HAP-1 (cell line): ENCODE measurements around the gene KRT20.

Experiments
- DNase-seq, 2 experiments: peaks; one replicate each; pipeline ENCODE4 v3.0.0-alpha.2; 2016 to 2020; ENCODE audit warnings: low spot score in 2 of 2
- H3K27me3 ChIP-seq: fragments of 250-450 bp; sonication (Bioruptor Pico); 2 replicates; pipeline ENCODE4 v1.5.1; 2020; ENCODE audit warnings: low read depth, mild to moderate bottlenecking, moderate library complexity
- H3K36me3 ChIP-seq: fragments of 250-450 bp; sonication (Bioruptor Pico); replicated peaks from 2 replicates; pipeline ENCODE4 v1.5.1; 2020; ENCODE audit warnings: mild to moderate bottlenecking
- H3K4me1 ChIP-seq: fragments of 250-450 bp; sonication (Bioruptor Pico); 2 replicates; pipeline ENCODE4 v1.5.1; 2020; ENCODE audit warnings: mild to moderate bottlenecking
- H3K4me3 ChIP-seq: fragments of 250-450 bp; sonication (Bioruptor Pico); 2 replicates; pipeline ENCODE4 v1.5.1; 2020; ENCODE audit warnings: mild to moderate bottlenecking, moderate library complexity
- H3K9me3 ChIP-seq: fragments of 250-450 bp; sonication (Bioruptor Pico); 2 replicates; pipeline ENCODE4 v1.5.1; 2020; ENCODE audit warnings: mild to moderate bottlenecking, moderate library complexity
- in situ Hi-C: fragments of 300-500 bp; cut with MboI; formaldehyde crosslinking; loops from 3 replicates; pipeline ENCODE4 v1.14.3; 2020; ENCODE audit warnings: low sequenced_read_pairs, inconsistent platforms, mixed read lengths

The KRT20 gene

GRCh38 chr17:40854175-40854814 is 30.7 kb downstream of the KRT20 start:
- no peaks in the 10 kb centered on the region for H3K36me3 ChIP-seq
- peaks cover 17% of the 10 kb centered on the region for H3K4me1 ChIP-seq
- H3K27me3 ChIP-seq: no peaks in the 10 kb centered on the region
- in situ Hi-C loops: no loop called here
- no peaks in the 10 kb centered on the region for H3K9me3 ChIP-seq
- DNase-seq: no peak
- H3K4me3 ChIP-seq: no peak overlapping the region

- H3K36me3 ChIP-seq: no peaks in the 10 kb centered on the region
- DNase-seq: no peak
- H3K9me3 ChIP-seq: no peaks in the 10 kb centered on the region
- H3K4me3 ChIP-seq: no peak overlapping the region
- H3K27me3 ChIP-seq: no peaks in the 10 kb centered on the region
- in situ Hi-C loops: no loop called here
- peaks cover 17% of the 10 kb centered on the region for H3K4me1 ChIP-seq
Observed at GRCh38 chr17:40852364-40852763, 32.7 kb downstream of the KRT20 start.

GRCh38 chr17:40850293-40850972 is 34.6 kb downstream of the KRT20 start:
- H3K4me1 ChIP-seq: peaks cover 14% of the 10 kb centered on the region
- no peaks in the 10 kb centered on the region for H3K9me3 ChIP-seq
- DNase-seq: no peak
- in situ Hi-C loops: no loop called here
- H3K27me3 ChIP-seq: peaks cover 2% of the 10 kb centered on the region
- H3K4me3 ChIP-seq: no peak overlapping the region
- H3K36me3 ChIP-seq: no peaks in the 10 kb centered on the region

- no peaks in the 10 kb centered on the region for H3K9me3 ChIP-seq
- H3K36me3 ChIP-seq: no peaks in the 10 kb centered on the region
- peaks cover 6% of the 10 kb centered on the region for H3K27me3 ChIP-seq
- in situ Hi-C loops: no loop called here
- H3K4me3 ChIP-seq: no peak overlapping the region
- no peak for DNase-seq
- H3K4me1 ChIP-seq: peaks cover 14% of the 10 kb centered on the region
Observed at GRCh38 chr17:40849723-40850122, 35.3 kb downstream of the KRT20 start.

GRCh38 chr17:40848583-40849235 is 36.3 kb downstream of the KRT20 start:
- Histone ChIP-seq H3K36me3 (no peaks in the 10 kb centered on the region), H3K9me3 (no peaks in the 10 kb centered on the region), H3K4me3 (no peak overlapping the region), H3K4me1 (peaks cover 9% of the 10 kb centered on the region), H3K27me3 (peaks cover 6% of the 10 kb centered on the region)
- in situ Hi-C loops: no loop called here
- DNase-seq: no peak

- in situ Hi-C loops: no loop called here
- Histone ChIP-seq H3K9me3 (no peaks in the 10 kb centered on the region), H3K4me3 (no peak overlapping the region), H3K27me3 (peaks cover 9% of the 10 kb centered on the region), H3K36me3 (no peaks in the 10 kb centered on the region), H3K4me1 (no peaks in the 10 kb centered on the region)
- DNase-seq: no peak
Observed at GRCh38 chr17:40846515-40847144, 38.4 kb downstream of the KRT20 start.

GRCh38 chr17:40844671-40845107 is 40.4 kb downstream of the KRT20 start:
- in situ Hi-C loops: no loop called here
- peaks cover 9% of the 10 kb centered on the region for H3K27me3 ChIP-seq

GRCh38 chr17:40843242-40843641 is 41.8 kb downstream of the KRT20 start:
- H3K36me3 ChIP-seq: no peaks in the 10 kb centered on the region
- H3K9me3 ChIP-seq: no peaks in the 10 kb centered on the region
- no peaks in the 10 kb centered on the region for H3K4me1 ChIP-seq
- peaks cover 9% of the 10 kb centered on the region for H3K27me3 ChIP-seq
- DNase-seq: no peak
- in situ Hi-C loops: no loop called here
- no peak overlapping the region for H3K4me3 ChIP-seq

More at GRCh38 chr17:40844671-40845107, 40.4 kb downstream of the KRT20 start:
- Histone ChIP-seq H3K4me3 (no peak overlapping the region), H3K36me3 (no peaks in the 10 kb centered on the region), H3K4me1 (no peaks in the 10 kb centered on the region), H3K9me3 (no peaks in the 10 kb centered on the region)
- DNase-seq: no peak

GRCh38 chr17:40841246-40841645 is 43.8 kb downstream of the KRT20 start:
- no peaks in the 10 kb centered on the region for H3K4me1 ChIP-seq
- H3K27me3 ChIP-seq: peaks cover 9% of the 10 kb centered on the region
- H3K4me3 ChIP-seq: no peak overlapping the region
- in situ Hi-C loops: no loop called here
- no peak for DNase-seq
- no peaks in the 10 kb centered on the region for H3K36me3 ChIP-seq
- H3K9me3 ChIP-seq: no peaks in the 10 kb centered on the region

- Histone ChIP-seq H3K9me3 (no peaks in the 10 kb centered on the region), H3K27me3 (0 out of 2 replicates have a peak, but pooled peaks cover 3% of the 10 kb centered on the region), H3K4me3 (no peak overlapping the region), H3K36me3 (no peaks in the 10 kb centered on the region), H3K4me1 (no peaks in the 10 kb centered on the region)
- DNase-seq: no peak
- in situ Hi-C loops: no loop called here
Observed at GRCh38 chr17:40839194-40839593, 45.8 kb downstream of the KRT20 start.

GRCh38 chr17:40836020-40836419 is 49.0 kb downstream of the KRT20 start:
- Histone ChIP-seq H3K36me3 (no peaks in the 10 kb centered on the region), H3K4me3 (no peak overlapping the region), H3K27me3 (no peaks in the 10 kb centered on the region), H3K9me3 (no peaks in the 10 kb centered on the region), H3K4me1 (peaks cover 10% of the 10 kb centered on the region)
- in situ Hi-C loops: no loop called here
- DNase-seq: no peak

- no peak for DNase-seq
- no peaks in the 10 kb centered on the region for H3K27me3 ChIP-seq
- H3K9me3 ChIP-seq: no peaks in the 10 kb centered on the region
- H3K36me3 ChIP-seq: no peaks in the 10 kb centered on the region
- no peak overlapping the region for H3K4me3 ChIP-seq
- in situ Hi-C loops: no loop called here
- peaks cover 10% of the 10 kb centered on the region for H3K4me1 ChIP-seq
Observed at GRCh38 chr17:40833882-40834281, 51.2 kb downstream of the KRT20 start.

- H3K4me3 ChIP-seq: no peak overlapping the region
- H3K27me3 ChIP-seq: no peaks in the 10 kb centered on the region
- H3K9me3 ChIP-seq: no peaks in the 10 kb centered on the region
- H3K4me1 ChIP-seq: peaks cover 17% of the 10 kb centered on the region
- in situ Hi-C loops: no loop called here
- peak; percentile 46 to 66 for DNase-seq
- H3K36me3 ChIP-seq: no peaks in the 10 kb centered on the region
Observed at GRCh38 chr17:40832840-40833239, 52.2 kb downstream of the KRT20 start.
